SKM-1 treated with dmso at 0.1 percent for 144 hours (cell line): ENCODE measurements around the gene TRMT61A.
A peak's percentile ranks its signal among the peaks of the same experiment; 100 is the strongest.

ENCODE experiments used
- DNase-seq: peaks from one replicate; lab custom pipeline; 2025; ENCODE audit not compliant: unreplicated experiment; lab: John Stamatoyannopoulos, UW

TRMT61A gene

DNA sequence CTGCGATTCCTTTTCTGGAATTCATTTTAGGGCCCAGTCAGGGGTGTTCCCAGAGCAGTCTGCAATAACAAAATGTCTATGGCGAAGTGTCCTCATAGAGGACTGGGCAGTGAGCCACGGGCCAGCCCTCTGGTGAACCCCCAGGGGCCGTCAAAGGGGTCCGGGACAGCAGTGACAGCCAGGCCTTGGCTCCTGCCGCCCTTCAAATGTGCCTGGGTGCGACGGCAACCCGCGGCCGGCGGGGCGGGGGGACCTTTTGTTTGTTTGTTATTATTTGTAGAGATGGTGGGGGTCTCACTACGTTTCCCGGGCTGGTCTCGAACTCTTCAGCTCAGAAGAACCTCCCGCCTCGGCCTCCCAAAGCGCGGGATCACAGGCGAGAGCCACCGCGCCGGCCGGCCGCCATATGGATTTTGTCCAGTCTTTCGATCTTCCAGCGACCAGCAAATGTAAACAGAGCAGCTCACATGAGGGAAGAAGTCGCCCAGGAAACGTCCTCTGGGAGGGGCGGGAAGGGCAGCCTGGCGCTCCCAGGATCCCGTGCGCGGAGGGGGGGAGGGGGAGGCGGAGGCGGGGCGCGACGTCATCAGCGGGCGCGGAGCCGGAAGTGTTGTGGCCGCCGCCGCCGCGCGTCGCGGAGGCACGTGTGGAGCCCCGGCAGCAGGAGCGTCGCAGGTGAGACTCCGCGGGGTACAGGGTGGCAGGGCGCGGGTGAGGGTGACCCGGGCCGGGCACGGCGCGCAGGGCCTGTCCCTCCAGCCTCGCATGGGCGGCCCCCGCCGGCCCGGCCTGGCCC, at the start of gene TRMT61A:
TRMT61A (plus strand) TSS at position 610 of the 796 bp plus-strand sequence. CDS start 783 bp downstream, outside the sequence.
- DNase-seq, result peak; percentile 51

DNA sequence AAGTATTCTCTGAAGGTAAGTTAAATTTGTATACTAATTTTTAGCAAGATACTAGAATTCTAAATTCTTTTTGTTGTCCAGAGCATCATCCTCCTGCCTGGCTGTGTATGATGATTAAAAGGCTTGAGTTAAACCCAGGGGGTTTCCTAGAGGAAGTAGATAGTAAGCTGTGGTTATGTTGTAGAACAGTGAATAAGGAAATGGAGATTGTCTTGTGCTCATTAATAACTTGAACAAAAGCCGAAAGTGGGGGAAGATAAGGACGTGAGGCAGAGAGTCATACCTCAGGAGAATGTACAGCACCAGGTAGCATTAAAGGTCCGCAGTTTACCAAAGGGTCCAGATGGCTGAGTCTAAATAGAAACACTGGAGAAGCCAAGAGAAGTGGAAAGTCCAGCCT, 48.4 kb upstream of the TRMT61A start:
- no peak for DNase-seq

DNA sequence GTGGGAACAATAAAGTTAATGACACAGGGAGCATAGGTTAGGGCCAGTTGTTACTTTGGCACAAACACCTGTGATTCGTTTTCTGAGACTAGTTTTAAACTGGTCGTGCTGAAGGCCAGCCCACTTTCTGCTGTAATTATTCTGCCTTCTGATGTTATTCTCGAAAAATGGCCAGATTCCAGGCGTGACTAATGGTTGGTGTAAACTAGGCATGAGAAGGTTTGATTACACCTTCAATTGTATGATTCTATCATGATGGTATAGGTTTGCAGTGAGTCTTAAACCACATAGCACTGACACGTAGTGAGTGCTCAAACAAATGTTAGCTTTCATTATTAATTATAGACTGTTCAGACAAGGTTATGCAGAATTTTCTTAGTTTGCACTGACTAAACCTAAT, 45.4 kb upstream of the TRMT61A start:
- DNase-seq, result no peak

DNA sequence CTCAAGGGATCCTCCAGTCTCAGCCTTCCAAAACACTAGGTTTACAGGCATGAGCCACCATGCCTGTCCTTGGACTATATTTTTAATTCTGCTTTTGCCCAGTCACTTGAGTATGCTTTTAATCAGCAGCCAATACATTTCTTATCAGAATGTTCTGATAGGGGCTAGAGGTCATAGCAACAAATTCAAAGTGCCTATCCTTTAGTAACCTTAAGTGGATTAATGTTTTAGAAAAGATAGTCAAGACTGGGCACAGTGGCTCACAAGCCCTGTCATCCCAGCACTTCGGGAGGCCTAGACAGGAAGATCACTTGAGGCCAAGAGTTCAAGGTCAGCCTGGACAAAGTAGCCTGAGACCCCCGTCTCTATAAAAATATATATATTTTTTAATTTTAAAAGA, 43.5 kb upstream of the TRMT61A start:
- no peak for DNase-seq

- DNase-seq, result no peak
These were observed 40.9 kb upstream of the TRMT61A start for GRCh38 chr14:103488071-103488470.

DNA sequence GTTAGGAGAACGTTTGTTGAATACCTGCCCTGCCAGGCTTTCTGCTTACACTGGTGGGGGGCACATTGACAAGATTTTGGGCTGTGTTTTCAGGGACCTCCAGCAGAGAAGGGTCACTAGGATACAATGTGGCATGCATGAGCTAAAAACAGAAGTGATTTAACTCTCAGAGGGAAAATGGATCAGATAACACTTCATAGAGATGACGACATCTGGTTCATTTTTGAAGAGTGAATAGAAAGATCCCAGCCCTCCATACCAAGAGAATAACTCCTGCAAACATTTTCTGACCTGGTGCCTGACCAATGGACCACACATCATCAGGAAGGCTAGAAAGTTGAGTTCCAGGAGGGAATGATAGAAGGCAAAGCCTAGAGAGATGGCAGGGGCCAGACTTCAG, 40.0 kb upstream of the TRMT61A start:
- DNase-seq, result no peak

DNA sequence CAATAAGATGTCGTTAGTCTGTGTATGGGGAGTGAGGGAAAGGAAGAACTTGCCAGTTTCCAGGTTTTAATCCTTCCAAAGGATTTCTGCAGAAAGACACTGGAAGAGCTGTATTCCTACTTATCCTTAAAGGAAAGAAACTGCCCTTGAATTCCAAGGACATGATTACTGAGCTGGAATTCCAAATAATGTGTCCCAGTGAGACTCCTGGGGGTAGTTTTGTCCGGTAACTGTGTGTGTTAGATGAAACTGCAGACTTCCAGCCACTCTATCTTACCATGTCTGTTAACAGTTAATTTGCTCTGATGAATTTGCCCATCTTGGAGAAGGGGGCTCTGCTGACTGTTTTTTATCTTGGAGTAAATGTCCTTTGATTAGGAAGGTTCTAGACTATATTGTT, 39.4 kb upstream of the TRMT61A start:
- DNase-seq, result no peak

- DNase-seq, result no peak
These were observed 37.3 kb upstream of the TRMT61A start for GRCh38 chr14:103491691-103492090.

GRCh38 chr14:103492156-103492925, 36.7 kb upstream of the TRMT61A start:
- no peak for DNase-seq

DNA sequence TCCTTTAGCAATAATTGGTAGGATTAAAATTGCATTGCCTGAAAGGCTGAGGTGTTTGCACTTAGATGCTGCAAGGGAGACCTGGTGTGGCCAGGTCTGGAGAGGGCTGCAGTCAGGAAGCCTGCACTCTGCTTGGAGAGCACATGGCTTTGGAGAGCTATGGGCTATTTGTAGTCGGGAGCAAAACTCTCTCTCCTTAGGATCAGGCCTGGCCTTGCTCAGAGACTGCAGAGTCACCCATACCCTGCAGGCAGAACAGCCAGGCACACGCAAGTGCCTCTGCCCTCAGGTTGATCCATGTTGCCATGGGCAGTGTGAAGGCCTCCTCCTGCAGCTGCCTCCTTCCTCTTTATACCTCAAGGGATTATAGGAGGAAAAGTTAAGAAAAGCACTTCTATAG, 33.1 kb upstream of the TRMT61A start:
- no peak for DNase-seq

DNA sequence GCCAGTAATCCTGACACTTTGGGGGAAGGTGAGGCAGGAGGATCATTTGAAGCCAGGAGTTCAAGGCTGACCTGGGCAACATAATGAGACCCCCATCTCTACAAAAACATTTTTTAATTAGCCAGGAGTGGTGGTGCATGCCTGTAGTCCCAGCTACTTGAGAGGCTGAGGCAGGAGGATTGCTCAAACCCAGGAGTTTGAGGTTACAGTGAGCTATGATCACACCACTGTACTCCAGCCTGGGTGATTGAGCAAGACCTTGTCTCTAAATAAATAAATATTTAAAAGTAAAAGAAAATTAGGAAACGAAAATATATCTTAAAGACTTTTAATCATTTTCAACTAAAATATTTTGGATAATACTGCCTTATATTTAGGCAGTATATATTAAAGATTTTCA, 32.2 kb upstream of the TRMT61A start:
- no peak for DNase-seq

DNA sequence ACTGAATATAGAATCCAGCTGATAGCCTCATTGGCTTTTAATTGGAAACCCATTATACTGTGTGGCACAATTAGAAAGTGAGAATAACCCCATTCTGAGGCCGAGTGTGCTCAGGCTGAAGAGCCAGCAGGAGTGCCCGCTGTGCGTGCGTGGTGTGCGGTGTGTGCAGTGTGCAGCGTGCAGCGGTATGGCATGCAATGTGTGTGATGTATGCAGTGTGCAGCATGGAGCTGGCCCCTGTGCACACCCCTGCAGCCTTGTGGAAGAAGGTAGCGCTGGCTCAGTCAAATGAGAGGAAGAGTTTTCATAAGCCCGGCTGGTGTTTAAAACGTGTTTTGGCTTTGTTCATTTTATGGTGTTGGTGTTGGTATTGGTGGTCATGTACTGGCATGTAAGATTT, 29.3 kb upstream of the TRMT61A start:
- DNase-seq, result no peak

DNA sequence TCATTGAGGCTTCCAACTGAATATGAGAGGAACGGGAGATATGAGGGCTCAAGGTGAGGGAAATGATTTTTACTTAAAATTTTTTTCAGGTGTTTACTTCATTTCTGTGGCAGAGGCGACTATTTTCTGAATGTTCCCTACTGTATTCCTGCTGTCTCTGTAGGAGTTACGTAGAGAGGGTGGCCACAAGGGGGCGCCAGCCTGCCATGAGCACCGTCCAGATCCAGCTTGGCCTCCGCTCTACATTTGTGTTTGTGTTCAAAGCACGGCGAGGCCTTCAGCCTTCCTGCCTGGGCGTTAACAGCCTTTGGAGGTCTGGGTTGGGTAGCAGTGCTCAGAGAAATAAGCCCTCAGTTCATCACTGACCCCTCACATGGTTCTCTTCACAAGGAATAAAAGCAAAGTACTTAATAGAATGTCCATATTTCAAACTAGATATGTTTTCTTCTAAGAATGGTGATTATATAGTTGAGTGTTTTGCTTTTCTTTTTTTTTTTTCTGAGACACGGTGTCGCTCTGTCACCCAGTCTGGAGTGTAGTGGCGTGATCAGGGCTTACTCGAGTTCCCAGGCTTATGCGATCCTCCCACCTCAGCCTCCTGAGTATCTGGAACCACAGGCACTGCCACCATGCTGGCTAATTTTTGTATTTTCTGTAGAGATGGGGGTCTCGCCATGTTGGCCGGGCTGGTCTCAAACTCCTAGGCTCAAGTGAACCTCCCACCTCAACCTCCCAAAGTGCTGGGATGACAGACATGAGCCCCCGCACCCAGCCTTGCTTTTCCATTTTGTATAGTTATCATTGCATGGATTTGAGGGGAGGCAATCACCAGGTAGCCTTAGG, 28.6 kb upstream of the TRMT61A start:
- DNase-seq, result no peak

DNA sequence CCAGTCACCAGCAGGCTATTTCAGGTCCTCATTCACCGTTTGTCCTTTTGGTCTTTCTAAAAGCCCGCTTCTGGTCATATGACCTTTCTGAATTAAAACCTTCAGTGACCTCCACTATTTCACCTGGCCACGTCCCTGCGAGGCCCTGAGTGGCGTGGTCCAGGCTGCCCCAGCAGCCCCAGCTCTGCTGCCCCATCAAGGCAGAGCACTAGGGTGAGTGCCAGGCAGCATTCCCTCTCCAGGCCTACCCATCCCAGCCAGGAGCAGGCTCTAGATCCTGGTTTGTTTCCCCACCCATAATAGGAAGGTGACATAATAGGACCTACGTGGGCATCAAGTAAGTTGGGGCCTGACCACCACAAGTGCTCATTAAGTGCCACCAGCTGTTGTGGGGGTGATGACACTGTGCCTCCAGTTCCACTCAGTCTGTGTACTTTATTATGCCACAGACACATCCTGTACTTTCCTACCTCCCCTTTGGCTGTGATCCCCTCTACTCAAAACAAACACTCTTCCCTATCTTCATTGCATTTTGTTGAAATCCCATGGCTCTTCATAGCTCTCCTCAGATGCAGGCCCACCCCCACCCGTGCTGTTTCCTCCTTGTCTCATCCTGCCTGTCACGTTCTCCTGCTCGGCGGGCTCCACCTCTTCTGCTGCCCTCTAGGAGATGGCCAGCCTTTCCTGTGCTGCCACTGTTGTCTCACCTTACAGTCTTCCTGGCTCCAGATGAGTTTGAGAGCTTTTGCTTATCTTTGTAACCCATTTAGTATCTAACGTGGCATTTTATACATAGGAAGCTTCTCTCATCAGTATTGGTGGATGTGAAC, 27.7 kb upstream of the TRMT61A start:
- DNase-seq, result no peak

- DNase-seq, result no peak
These were observed 26.9 kb upstream of the TRMT61A start for GRCh38 chr14:103501921-103502669.

- DNase-seq, result no peak
These were observed 26.1 kb upstream of the TRMT61A start for GRCh38 chr14:103502877-103503276.

- no peak for DNase-seq
These were observed 25.7 kb upstream of the TRMT61A start for GRCh38 chr14:103503296-103503695.

DNA sequence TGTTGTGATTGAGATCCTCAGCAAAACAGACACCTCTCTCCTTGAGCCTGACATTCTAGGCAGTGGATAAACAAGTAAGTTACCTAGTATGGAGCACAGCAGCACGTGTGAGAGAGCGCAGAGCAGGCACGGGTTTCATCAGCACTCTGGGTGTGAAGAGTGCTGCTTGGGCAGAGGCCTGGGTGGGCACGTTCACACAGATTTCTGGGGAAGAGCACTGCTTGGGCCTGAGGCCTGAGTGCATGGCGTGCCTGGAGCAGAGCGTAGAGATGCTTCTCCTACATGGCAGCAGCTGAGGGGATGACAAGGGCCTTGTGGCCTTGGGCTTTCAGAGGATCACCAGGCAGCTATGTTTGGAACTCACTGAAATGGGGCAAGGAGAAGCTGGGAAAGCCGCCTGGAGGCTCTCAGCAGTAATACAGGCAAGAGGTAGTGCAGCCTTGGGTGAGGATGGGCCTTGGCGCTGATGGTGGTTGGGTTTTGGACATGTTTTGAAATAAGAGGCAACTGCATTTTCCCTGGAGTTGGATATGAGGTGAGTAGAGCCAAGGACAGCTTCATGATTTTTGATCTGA, 23.9 kb upstream of the TRMT61A start:
- DNase-seq, result no peak

DNA sequence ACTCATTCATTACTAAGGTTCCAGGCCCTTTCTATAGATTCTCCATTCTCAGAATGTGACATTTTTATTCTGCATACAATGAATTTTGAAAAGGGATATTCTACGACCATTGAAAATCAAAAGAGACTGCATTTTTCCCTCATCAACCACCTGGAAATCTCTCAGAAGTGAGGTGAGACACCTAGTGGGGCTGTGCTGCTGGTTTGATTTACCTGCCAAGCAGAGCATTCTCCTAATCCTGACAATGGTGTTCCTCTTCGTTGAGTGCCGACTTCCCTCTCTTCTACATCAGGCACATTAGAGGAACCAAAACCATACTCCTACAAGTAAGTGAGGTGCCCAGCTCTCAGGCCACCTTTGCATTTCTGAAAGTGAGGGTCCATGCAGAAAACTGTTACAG, 21.2 kb upstream of the TRMT61A start:
- DNase-seq, result no peak
